Measurements from ENCODE around the gene GALNT17.

The GALNT17 gene

GRCh38 chr7:71650653-71651337 lies 518.9 kb downstream of the GALNT17 start:
- Histone ChIP-seq H3K4me3 (ENCODE audit: low read length) (no peak overlapping the region), H3K27me3 (ENCODE audit: low read depth, low read length) (no peaks in the 10 kb centered on the region), H3K9me3 (ENCODE audit: insufficient read depth, low read length) (0 out of 2 replicates have a peak, but pooled peaks cover 3% of the 10 kb centered on the region), H4K20me1 (ENCODE audit: insufficient read depth, low read length) (no peaks in the 10 kb centered on the region), H3K27ac (ENCODE audit: low read length) (no peak overlapping the region), H3K36me3 (replicated peaks; ENCODE audit: low read depth, low read length) (no peaks in the 10 kb centered on the region), H2AFZ (ENCODE audit: low read depth, low read length) (no peak overlapping the region), H3K79me2 (ENCODE audit: low read length) (no peaks in the 10 kb centered on the region), H3K4me1 (ENCODE audit: low read length) (no peaks in the 10 kb centered on the region), H3K9ac (ENCODE audit: low read length) (no peak overlapping the region), H3K4me2 (ENCODE audit: low read length) (no peak overlapping the region)
- no peak for TF ChIP-seq EZH2phosphoT487 (IDR thresholded peaks at IDR 0.05; ENCODE audit: low read depth)
- no peak for TF ChIP-seq CTCF (IDR thresholded peaks at IDR 0.05; ENCODE audit: low read depth, low read length)

GRCh38 chr7:71652510-71652909 lies 520.6 kb downstream of the GALNT17 start:
- Histone ChIP-seq H2AFZ (ENCODE audit: low read depth, low read length) (no peak overlapping the region), H3K27me3 (ENCODE audit: low read depth, low read length) (no peaks in the 10 kb centered on the region), H3K27ac (ENCODE audit: low read length) (no peak overlapping the region), H4K20me1 (ENCODE audit: insufficient read depth, low read length) (no peaks in the 10 kb centered on the region), H3K36me3 (replicated peaks; ENCODE audit: low read depth, low read length) (no peaks in the 10 kb centered on the region), H3K9me3 (ENCODE audit: insufficient read depth, low read length) (no peaks in the 10 kb centered on the region), H3K9ac (ENCODE audit: low read length) (no peak overlapping the region), H3K4me2 (ENCODE audit: low read length) (no peak overlapping the region), H3K79me2 (ENCODE audit: low read length) (no peaks in the 10 kb centered on the region), H3K4me3 (ENCODE audit: low read length) (no peak overlapping the region), H3K4me1 (ENCODE audit: low read length) (no peaks in the 10 kb centered on the region)
- TF ChIP-seq CTCF (IDR thresholded peaks at IDR 0.05; ENCODE audit: low read depth, low read length) = no peak
- TF ChIP-seq EZH2phosphoT487 (IDR thresholded peaks at IDR 0.05; ENCODE audit: low read depth) = no peak

- TF ChIP-seq CTCF (IDR thresholded peaks at IDR 0.05; ENCODE audit: low read depth, low read length) (no peak), EZH2phosphoT487 (IDR thresholded peaks at IDR 0.05; ENCODE audit: low read depth) (no peak)
- Histone ChIP-seq H3K4me2 (ENCODE audit: low read length) (no peak overlapping the region), H3K79me2 (ENCODE audit: low read length) (no peaks in the 10 kb centered on the region), H3K4me1 (ENCODE audit: low read length) (no peaks in the 10 kb centered on the region), H3K9ac (ENCODE audit: low read length) (no peak overlapping the region), H3K27ac (ENCODE audit: low read length) (no peak overlapping the region), H3K27me3 (ENCODE audit: low read depth, low read length) (no peaks in the 10 kb centered on the region), H3K4me3 (ENCODE audit: low read length) (no peak overlapping the region), H3K9me3 (ENCODE audit: insufficient read depth, low read length) (no peaks in the 10 kb centered on the region), H3K36me3 (replicated peaks; ENCODE audit: low read depth, low read length) (no peaks in the 10 kb centered on the region), H4K20me1 (ENCODE audit: insufficient read depth, low read length) (no peaks in the 10 kb centered on the region), H2AFZ (ENCODE audit: low read depth, low read length) (no peak overlapping the region)
These were observed 525.4 kb downstream of the GALNT17 start for GRCh38 chr7:71657386-71657785.

GRCh38 chr7:71659622-71660021 lies 527.7 kb downstream of the GALNT17 start:
- H3K4me1 ChIP-seq (ENCODE audit: low read length) = no peaks in the 10 kb centered on the region
- H3K4me2 ChIP-seq (ENCODE audit: low read length) = no peak overlapping the region
- TF ChIP-seq CTCF (IDR thresholded peaks at IDR 0.05; ENCODE audit: low read depth, low read length) = no peak
- TF ChIP-seq EZH2phosphoT487 (IDR thresholded peaks at IDR 0.05; ENCODE audit: low read depth) = no peak
- H3K4me3 ChIP-seq (ENCODE audit: low read length) = no peak overlapping the region
- H4K20me1 ChIP-seq (ENCODE audit: insufficient read depth, low read length) = no peaks in the 10 kb centered on the region
- H3K27me3 ChIP-seq (ENCODE audit: low read depth, low read length) = no peaks in the 10 kb centered on the region
- H2AFZ ChIP-seq (ENCODE audit: low read depth, low read length) = no peak overlapping the region
- H3K36me3 ChIP-seq (replicated peaks; ENCODE audit: low read depth, low read length) = no peaks in the 10 kb centered on the region
- H3K9ac ChIP-seq (ENCODE audit: low read length) = no peak overlapping the region
- H3K27ac ChIP-seq (ENCODE audit: low read length) = no peak overlapping the region
- H3K9me3 ChIP-seq (ENCODE audit: insufficient read depth, low read length) = no peaks in the 10 kb centered on the region
- no peaks in the 10 kb centered on the region for H3K79me2 ChIP-seq (ENCODE audit: low read length)
